BLaER1 treated with 17β-estradiol and CSF1 and Interleukin-3, amounts not matched to agents 10 nM and 100 nM (cell line): ENCODE measurements around the gene S100A16.
"Not testable (repeated sequence)": the region's sequence is repeated elsewhere in the genome, so short reads cannot be mapped to it uniquely, and the experiment has no call there.

Experiments used
- H3K27ac ChIP-seq, 11 experiments: shearing (Covaris generic); formaldehyde crosslinking; 2 replicates each; pipeline ENCODE4 v1.8.1; 2022
- H3K27me3 ChIP-seq, 11 experiments: shearing (Covaris generic); formaldehyde crosslinking; 2 replicates each; pipeline ENCODE4 v1.8.1; 2022
- H3K36me3 ChIP-seq, 11 experiments: shearing (Covaris generic); formaldehyde crosslinking; 2 replicates each; pipeline ENCODE4 v1.8.1; 2022
- H3K4me1 ChIP-seq, 10 experiments: shearing (Covaris generic); formaldehyde crosslinking; 2 replicates each; pipeline ENCODE4 v1.8.1; 2022
- H3K4me2 ChIP-seq, 11 experiments: shearing (Covaris generic); formaldehyde crosslinking; 2 replicates each; pipeline ENCODE4 v1.8.1; 2022
- H3K4me3 ChIP-seq, 10 experiments: shearing (Covaris generic); formaldehyde crosslinking; 2 replicates each; pipeline ENCODE4 v1.8.1; 2022
- H3K9ac ChIP-seq, 11 experiments: shearing (Covaris generic); formaldehyde crosslinking; 2 replicates each; pipeline ENCODE4 v1.8.1; 2022
- H3K9me3 ChIP-seq, 11 experiments: shearing (Covaris generic); formaldehyde crosslinking; replicated peaks in 1 of 11; 2 replicates each; pipeline ENCODE4 v1.8.1; 2022
- H4K20me1 ChIP-seq, 11 experiments: shearing (Covaris generic); formaldehyde crosslinking; 2 replicates each; pipeline ENCODE4 v1.8.1; 2022
- Cebpa-rat ChIP-seq, 11 experiments: shearing (Covaris generic); IDR thresholded peaks; 2 replicates each; pipeline ENCODE4 v1.8.1; 2022

S100A16 gene

DNA sequence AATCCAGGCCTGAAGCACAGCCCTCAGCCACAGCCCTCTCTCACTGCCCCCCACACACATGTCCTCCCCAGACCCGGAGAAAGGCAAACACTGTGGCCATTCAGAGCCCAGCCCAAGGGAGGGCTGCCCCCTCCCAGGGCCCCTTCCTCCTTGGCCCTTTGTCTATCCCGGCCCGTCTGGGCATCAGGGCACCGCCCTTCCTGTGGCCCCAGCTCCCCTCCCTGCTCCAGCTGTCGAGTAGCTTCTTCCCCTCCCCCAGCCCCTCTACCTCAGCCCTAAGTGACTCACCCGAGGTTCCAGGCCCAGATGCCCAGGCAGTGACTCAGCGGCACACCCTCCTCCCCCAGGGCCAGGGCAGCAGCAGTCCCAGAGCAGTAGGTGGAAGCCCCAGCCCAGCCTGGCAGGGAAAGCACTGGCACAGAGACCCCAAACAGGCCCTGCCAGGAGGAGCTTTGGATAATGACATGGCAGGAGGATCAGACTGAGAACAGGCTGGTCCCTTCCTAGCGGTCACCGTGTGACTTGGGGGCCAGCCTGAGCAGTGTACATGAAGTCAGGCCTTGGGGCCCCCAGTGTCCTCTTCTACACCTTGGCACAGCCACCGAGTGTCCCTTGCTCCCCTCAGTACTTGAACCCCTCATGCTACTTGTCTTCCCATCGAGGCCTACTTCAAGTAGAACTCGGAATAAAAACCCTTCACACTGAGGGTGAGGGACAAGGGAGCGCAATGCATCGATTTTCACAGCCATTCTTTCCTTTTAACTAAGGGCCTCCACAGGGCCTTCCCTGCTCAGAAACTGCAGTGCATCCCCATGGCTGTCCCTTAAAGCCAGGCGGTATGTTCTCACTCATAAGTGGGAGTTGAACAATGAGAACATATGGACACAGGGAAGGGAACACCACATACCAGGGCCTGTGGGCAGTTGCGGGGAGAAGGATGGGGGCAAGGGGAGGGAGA lies 46.2 kb downstream of the S100A16 start:
- Histone ChIP-seq H3K9me3 (no peaks in the 10 kb centered on the region), H3K4me1 (peaks cover 42 to 93% (median 66%) of the 10 kb centered on the region in 10 experiments), H3K9ac (peak overlapping the region; percentile 75 to 88 (median 83)), H3K4me3 (peak overlapping the region in 5 of 10 experiments; percentile 11 to 28 (median 20); a peak in 3 of 20 replicates), H3K27me3 (no peaks in the 10 kb centered on the region), H3K27ac (peak overlapping the region; percentile 85 to 98 (median 94)), H4K20me1 (no peaks in the 10 kb centered on the region), H3K4me2 (peak overlapping the region; percentile 76 to 99 (median 91)), H3K36me3 (no peaks in the 10 kb centered on the region)
- no peak for TF ChIP-seq Cebpa-rat (IDR thresholded peaks at IDR 0.05)

- Histone ChIP-seq H3K4me1 (peaks cover 42 to 90% (median 64%) of the 10 kb centered on the region in 10 experiments), H3K27me3 (no peaks in the 10 kb centered on the region), H3K9me3 (no peaks in the 10 kb centered on the region), H3K36me3 (no peaks in the 10 kb centered on the region), H3K27ac (peak within 1 kb of the TSS; percentile 85 to 98 (median 94)), H3K4me2 (peak within 1 kb of the TSS; percentile 76 to 99 (median 91)), H3K9ac (peak within 1 kb of the TSS; percentile 75 to 88 (median 83)), H4K20me1 (no peaks in the 10 kb centered on the region), H3K4me3 (peak within 1 kb of the TSS in 4 of 10 experiments; percentile 14 to 28 (median 20); a peak in 3 of 20 replicates)
- no peak for TF ChIP-seq Cebpa-rat (IDR thresholded peaks at IDR 0.05)
Measured at GRCh38 chr1:153565529-153566374, 47.2 kb downstream of the S100A16 start, which contains the start of gene S100A2. S100A2 (minus strand) TSS chr1:153565844; CDS start chr1:153563877, 1,967 bp downstream.

DNA sequence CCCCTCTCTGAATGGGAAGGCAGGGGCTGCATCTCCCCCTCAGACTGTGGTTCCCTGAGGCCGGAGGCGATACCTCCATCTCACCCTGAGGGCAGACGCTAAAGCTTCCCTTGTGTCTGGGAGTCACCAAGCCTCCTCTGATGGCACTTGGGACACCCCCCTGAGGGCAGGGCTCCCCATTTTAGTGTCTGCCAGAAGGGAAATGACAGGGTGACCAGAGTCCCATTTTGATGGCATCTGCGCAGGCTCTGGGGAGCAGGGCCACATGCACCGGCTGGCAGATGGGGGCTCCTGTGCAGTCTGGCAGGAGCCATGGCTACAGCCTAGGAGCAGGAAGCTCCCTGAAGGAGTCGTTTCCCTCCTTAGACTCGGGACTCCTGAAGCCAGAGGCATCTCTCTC lies 48.9 kb downstream of the S100A16 start:
- no peak overlapping the region for H3K4me3 ChIP-seq
- H3K4me2 ChIP-seq: peak overlapping the region in 9 of 11 experiments; percentile 76 to 95 (median 89); a peak in 15 of 22 replicates
- H3K4me1 ChIP-seq: peaks cover 41 to 75% (median 62%) of the 10 kb centered on the region in 10 experiments
- H3K9ac ChIP-seq: peak overlapping the region in 7 of 11 experiments; percentile 11 to 83 (median 32); a peak in 8 of 22 replicates
- no peaks in the 10 kb centered on the region for H4K20me1 ChIP-seq
- H3K9me3 ChIP-seq: no peaks in the 10 kb centered on the region
- no peak for TF ChIP-seq Cebpa-rat (IDR thresholded peaks at IDR 0.05)
- H3K27ac ChIP-seq: peak overlapping the region in 9 of 11 experiments; percentile 13 to 98 (median 95); a peak in 14 of 22 replicates
- no peaks in the 10 kb centered on the region for H3K36me3 ChIP-seq
- H3K27me3 ChIP-seq: no peaks in the 10 kb centered on the region

GRCh38 chr1:153563483-153563901 lies 49.4 kb downstream of the S100A16 start:
- no peaks in the 10 kb centered on the region for H3K27me3 ChIP-seq
- H3K36me3 ChIP-seq: no peaks in the 10 kb centered on the region
- H3K4me3 ChIP-seq: no peak overlapping the region
- H4K20me1 ChIP-seq: no peaks in the 10 kb centered on the region
- peaks cover 36 to 70% (median 58%) of the 10 kb centered on the region in 10 experiments for H3K4me1 ChIP-seq
- TF ChIP-seq Cebpa-rat (IDR thresholded peaks at IDR 0.05): no peak
- H3K4me2 ChIP-seq: peak overlapping the region in 7 of 11 experiments; percentile 15 to 95 (median 83); a peak in 11 of 22 replicates
- peak overlapping the region in 6 of 11 experiments; percentile 33 to 98 (median 96); a peak in 9 of 22 replicates for H3K27ac ChIP-seq
- peak overlapping the region in 2 of 11 experiments; percentile 14 to 21; a peak in 1 of 22 replicates for H3K9ac ChIP-seq
- no peaks in the 10 kb centered on the region for H3K9me3 ChIP-seq

GRCh38 chr1:153562021-153562420 lies 50.9 kb downstream of the S100A16 start:
- not testable (repeated sequence) for H3K9me3 ChIP-seq, H3K9ac ChIP-seq, H3K36me3 ChIP-seq, H3K27ac ChIP-seq, H4K20me1 ChIP-seq, H3K27me3 ChIP-seq, H3K4me3 ChIP-seq
- peaks cover 21 to 56% (median 43%) of the 10 kb centered on the region in 10 experiments for H3K4me1 ChIP-seq
- H3K4me2 ChIP-seq: peak overlapping the region in 2 of 11 experiments; percentile 26 to 43; a peak in 2 of 22 replicates

GRCh38 chr1:153561466-153561985 lies 51.4 kb downstream of the S100A16 start:
- Histone ChIP-seq H3K4me3 (no peak overlapping the region), H4K20me1 (no peaks in the 10 kb centered on the region), H3K9ac (no peak overlapping the region), H3K36me3 (no peaks in the 10 kb centered on the region), H3K27me3 (no peaks in the 10 kb centered on the region), H3K27ac (no peak overlapping the region; a peak in 1 of 22 replicates), H3K4me1 (peaks cover 16 to 56% (median 38%) of the 10 kb centered on the region in 10 experiments), H3K4me2 (peak overlapping the region in 4 of 11 experiments; percentile 26 to 43 (median 32); a peak in 5 of 22 replicates), H3K9me3 (0 out of 22 replicates have a peak, but pooled peaks cover 0 to 4% (median 0%) of the 10 kb centered on the region in 11 experiments)
- TF ChIP-seq Cebpa-rat (IDR thresholded peaks at IDR 0.05): no peak

- H3K4me3 ChIP-seq: no peak overlapping the region
- H3K27me3 ChIP-seq: no peaks in the 10 kb centered on the region
- TF ChIP-seq Cebpa-rat (IDR thresholded peaks at IDR 0.05): no peak
- H3K36me3 ChIP-seq: no peaks in the 10 kb centered on the region
- H3K4me2 ChIP-seq: peak overlapping the region in 3 of 11 experiments; percentile 26 to 43 (median 30); a peak in 4 of 22 replicates
- no peaks in the 10 kb centered on the region for H4K20me1 ChIP-seq
- no peak overlapping the region; a peak in 1 of 22 replicates for H3K27ac ChIP-seq
- 0 out of 22 replicates have a peak, but pooled peaks cover 0 to 4% (median 0%) of the 10 kb centered on the region in 11 experiments for H3K9me3 ChIP-seq
- H3K4me1 ChIP-seq: peaks cover 10 to 56% (median 34%) of the 10 kb centered on the region in 10 experiments
- no peak overlapping the region for H3K9ac ChIP-seq
Measured at GRCh38 chr1:153560771-153561465, 52.0 kb downstream of the S100A16 start.

DNA sequence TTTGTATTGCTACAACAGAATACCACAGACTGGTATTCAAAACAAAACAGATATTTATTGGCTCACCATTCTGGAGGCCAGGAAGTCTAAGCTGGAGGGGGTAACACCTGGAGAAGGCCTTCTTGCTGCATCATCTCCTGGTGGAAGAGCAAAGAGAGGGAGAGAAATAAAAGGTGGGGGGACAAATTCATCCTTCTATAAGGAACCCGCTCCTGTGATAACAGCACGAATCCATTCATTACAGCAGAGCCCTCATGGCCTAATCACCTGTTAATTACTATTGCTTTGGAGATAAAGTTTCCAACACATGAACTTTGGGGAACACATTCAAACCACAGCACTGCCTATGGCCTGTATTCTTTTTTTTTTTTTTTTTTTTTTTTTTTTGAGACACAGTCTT lies 52.7 kb downstream of the S100A16 start:
- Histone ChIP-seq H3K27me3 (no peaks in the 10 kb centered on the region), H4K20me1 (no peaks in the 10 kb centered on the region), H3K4me2 (no peak overlapping the region), H3K9ac (no peak overlapping the region), H3K9me3 (0 out of 22 replicates have a peak, but pooled peaks cover 0 to 4% (median 0%) of the 10 kb centered on the region in 11 experiments), H3K27ac (no peak overlapping the region), H3K36me3 (no peaks in the 10 kb centered on the region), H3K4me3 (no peak overlapping the region), H3K4me1 (peaks cover 4 to 49% (median 27%) of the 10 kb centered on the region in 10 experiments)
- TF ChIP-seq Cebpa-rat (IDR thresholded peaks at IDR 0.05): no peak
